ENCODE results near the gene RPGRIP1. TPM values are rescaled to one million over a fixed set of nuclear protein-coding genes. Genes with fewer than 3 reads are reported as not detected.

The RPGRIP1 gene
- total RNA-seq, 1 experiment from 2014 or later, result 0.50 TPM

GRCh38 chr14:21258889-21259787 is 20.7 kb upstream of the RPGRIP1 start (continued):
- peak; percentile 84; the same call in 1 of the 2 replicates for TF ChIP-seq ZNF532 (CRISPR knock-in tag; IDR thresholded peaks at IDR 0.05; ENCODE audit: borderline replicate concordance)
- TF ChIP-seq ZBTB21 (CRISPR knock-in tag; IDR thresholded peaks at IDR 0.05; ENCODE audit: borderline replicate concordance), result no peak
- no peak for TF ChIP-seq GRHL2 (CRISPR knock-in tag; IDR thresholded peaks at IDR 0.05; ENCODE audit: insufficient replicate concordance, severe bottlenecking)
- TF ChIP-seq OVOL2 (CRISPR knock-in tag; IDR thresholded peaks at IDR 0.05; ENCODE audit: borderline replicate concordance), result no peak
- TF ChIP-seq E2F4 (CRISPR knock-in tag; IDR thresholded peaks at IDR 0.05; ENCODE audit: borderline replicate concordance, low read depth), result no peak
- no peak for TF ChIP-seq ZNF219 (CRISPR knock-in tag; IDR thresholded peaks at IDR 0.05; ENCODE audit: borderline replicate concordance)
- TF ChIP-seq PRDM15 (CRISPR knock-in tag; IDR thresholded peaks at IDR 0.05), result no peak
- no peak for TF ChIP-seq FOXP4 (CRISPR knock-in tag; IDR thresholded peaks at IDR 0.05)

GRCh38 chr14:21261824-21262223 is 18.1 kb upstream of the RPGRIP1 start:
- Mint-ChIP-seq H3K27ac (peak overlapping the region; percentile 34), H3K4me1 (peaks cover 83% of the 10 kb centered on the region), H3K36me3 (peaks cover 91% of the 10 kb centered on the region), H3K27me3 (ENCODE audit: low read depth) (no peaks in the 10 kb centered on the region), H3K4me3 (peak overlapping the region; percentile 55), H3K9me3 (no peaks in the 10 kb centered on the region)
- ATAC-seq (no peak), DNase-seq (ENCODE audit: low spot score) (no peak)
- POLR2A ChIA-PET, result interaction anchor here (1.8 kb wide), 1 partner anchor 14 kb away, joined by 9 read pairs; no protein-coding TSS in a partner anchor
- CTCF ChIA-PET, result no interaction called here
- TF ChIP-seq RORB (CRISPR knock-in tag; IDR thresholded peaks at IDR 0.05), result no peak
- no peak for TF ChIP-seq STAT6 (CRISPR knock-in tag; conservative IDR thresholded peaks at IDR 0.05; ENCODE audit: low read depth)
- peak; percentile 76; the same call in 1 of the 2 replicates for TF ChIP-seq ZNF416 (CRISPR knock-in tag; IDR thresholded peaks at IDR 0.05)
- TF ChIP-seq ETV6 (CRISPR knock-in tag; IDR thresholded peaks at IDR 0.05), result no peak
- 0 out of 2 replicates have a peak, but pooled peaks have one; percentile 14 for TF ChIP-seq ZNF425 (CRISPR knock-in tag; conservative IDR thresholded peaks at IDR 0.05)

All from WTC11 (cell line).